ENCODE data around the gene ICOSLG.
"Not testable (repeated sequence)": the region's sequence is repeated elsewhere in the genome, so short reads cannot be mapped to it uniquely, and the experiment has no call there.

The ICOSLG gene

DNA sequence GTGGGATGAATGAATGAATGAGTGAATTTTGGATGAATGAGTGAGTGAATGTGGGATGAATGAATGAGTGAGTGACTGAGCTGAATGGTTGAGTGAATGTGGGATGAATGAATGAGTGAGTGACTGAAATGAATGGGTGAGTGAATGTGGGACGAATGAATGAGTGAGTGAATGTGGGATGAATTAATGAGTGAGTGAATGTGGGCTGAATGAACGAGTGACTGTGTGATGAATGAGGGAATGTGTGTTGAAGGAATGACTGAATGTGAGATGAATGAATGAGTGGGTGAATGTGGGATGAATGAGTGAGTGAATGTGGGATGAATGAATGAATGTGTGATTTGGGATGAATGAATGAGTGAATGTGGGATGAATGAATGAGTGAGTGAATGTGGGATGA is 28.8 kb downstream of the ICOSLG start:
- FAIRE-seq; DNase-seq (ENCODE audit: insufficient read length, low spot score): not testable (repeated sequence)

DNA sequence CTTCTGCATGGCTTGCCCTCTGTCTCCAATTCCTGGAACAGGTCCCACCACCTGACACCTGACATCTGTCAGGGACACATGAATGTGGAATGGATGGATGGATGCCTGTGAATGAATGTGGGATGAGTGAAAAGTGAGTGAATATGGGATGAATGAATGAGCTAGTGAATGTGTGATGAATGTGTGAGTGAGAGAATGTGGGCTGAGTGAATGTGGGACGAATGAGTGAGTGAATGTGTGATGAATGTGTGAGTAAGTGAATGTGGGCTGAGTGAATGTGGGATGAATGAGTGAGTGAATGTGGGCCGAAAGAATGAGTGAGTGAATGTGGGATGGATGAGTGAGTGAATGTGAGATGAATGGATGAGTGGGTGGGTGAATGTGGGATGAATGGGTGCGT is 29.2 kb downstream of the ICOSLG start:
- FAIRE-seq; DNase-seq (ENCODE audit: insufficient read length, low spot score): not testable (repeated sequence)

DNA sequence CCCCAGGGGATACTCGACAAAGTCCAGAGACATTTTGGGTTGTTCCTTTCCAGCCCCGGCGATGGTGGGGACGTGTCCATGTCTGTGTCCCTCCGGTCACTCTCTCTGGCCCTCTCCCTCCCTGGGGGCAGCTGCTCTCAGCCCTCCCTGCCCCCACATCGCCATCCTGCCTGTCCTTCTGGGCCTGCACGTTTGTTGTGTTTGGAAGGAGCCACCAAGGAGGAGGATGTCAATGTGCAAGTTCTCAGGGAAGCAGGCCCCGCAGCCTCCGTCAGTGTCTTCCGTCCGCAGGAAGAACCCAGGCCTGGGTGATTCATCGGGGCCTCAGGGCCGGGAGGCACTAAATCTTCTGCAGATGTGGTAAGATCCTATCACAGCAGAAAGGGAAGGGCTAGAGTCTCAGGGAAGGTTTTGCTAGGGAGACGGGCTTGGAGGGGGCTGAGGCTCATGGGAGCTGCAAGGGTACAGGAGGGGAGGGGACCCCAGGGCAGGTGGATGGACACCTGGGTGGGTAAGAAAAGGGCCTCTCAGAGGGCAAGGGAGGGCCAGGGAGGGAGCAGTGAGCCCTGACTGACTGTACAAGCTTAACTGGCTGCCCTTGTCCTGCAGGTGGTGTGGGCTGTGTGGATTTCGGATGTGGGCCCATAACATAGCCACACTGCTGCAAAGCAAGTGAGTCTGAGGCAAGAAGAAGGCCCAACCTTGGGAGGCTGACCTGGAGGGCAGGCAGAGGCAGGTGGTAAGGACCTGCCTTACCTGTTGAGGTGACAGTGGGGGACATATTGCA is 32.7 kb downstream of the ICOSLG start:
- DNase-seq (ENCODE audit: insufficient read length, low spot score); FAIRE-seq: not testable (repeated sequence)

DNA sequence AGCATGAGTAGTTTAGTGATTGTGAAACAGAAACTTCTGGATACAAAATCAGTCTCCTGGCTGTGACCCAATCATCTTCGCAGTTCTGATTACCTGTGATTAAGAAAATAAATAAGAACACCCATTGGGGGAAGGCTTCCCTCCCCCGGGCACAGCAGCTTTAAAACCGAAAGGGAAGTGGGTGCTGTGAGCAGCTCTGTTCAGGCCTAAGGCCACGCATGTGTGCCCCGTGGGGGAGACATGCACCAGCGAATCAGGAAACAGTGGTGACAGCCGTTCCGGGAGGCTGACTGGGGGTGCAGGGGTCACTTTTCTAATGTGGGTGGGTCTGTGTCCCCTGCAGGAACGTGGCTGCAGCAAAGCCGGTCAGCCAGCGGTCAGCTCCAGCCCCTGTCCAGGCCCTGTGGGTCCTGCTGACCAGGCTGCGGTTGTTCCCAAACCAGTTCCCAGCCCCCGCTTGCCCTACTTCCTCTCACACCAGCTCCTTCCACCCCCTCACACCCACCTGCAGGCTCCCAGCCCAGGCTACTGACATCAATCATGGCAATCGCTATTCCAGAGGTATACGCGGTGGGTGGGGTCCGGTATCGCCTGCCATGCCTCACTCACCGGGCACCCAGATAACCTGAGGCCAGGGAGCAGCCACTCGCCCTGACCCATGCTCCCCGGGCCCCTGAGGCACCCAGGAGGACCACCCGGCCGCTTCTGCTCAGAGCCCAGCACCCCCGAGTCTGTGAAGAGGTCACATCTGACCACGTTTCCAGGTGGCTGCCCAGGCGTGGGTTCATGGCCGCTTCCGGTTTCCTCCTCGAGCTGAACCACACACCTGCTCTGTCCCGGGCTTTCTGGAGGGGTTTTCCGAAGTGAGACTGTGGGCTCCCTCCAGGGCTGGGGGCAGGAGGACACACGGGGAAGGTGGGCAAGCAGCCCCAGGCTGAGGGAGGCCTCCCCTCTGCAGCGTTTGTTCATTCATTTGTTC is 33.8 kb downstream of the ICOSLG start:
- DNase-seq (ENCODE audit: insufficient read length, low spot score); FAIRE-seq: not testable (repeated sequence)

DNA sequence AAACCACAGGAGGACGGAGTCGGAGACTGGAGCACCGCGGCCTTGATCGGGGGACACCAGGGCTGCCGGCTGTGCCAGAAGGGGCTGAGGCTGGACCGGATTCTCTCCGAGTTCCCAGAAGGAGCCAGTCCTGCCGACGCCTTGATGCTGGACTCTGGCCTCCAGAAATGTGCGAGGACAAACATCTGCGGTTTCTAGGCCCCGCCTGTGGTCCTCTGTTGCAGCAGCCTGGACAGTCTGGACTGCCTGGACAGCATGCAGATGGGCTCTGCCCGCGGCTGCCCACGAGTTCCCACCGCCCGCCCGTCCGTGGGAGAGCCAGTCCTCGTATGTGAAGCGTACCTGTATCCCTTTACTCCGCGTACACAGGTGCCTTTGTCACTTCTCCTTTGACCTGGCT is 34.6 kb downstream of the ICOSLG start:
- not testable (repeated sequence) for FAIRE-seq; DNase-seq (ENCODE audit: insufficient read length, low spot score)

DNA sequence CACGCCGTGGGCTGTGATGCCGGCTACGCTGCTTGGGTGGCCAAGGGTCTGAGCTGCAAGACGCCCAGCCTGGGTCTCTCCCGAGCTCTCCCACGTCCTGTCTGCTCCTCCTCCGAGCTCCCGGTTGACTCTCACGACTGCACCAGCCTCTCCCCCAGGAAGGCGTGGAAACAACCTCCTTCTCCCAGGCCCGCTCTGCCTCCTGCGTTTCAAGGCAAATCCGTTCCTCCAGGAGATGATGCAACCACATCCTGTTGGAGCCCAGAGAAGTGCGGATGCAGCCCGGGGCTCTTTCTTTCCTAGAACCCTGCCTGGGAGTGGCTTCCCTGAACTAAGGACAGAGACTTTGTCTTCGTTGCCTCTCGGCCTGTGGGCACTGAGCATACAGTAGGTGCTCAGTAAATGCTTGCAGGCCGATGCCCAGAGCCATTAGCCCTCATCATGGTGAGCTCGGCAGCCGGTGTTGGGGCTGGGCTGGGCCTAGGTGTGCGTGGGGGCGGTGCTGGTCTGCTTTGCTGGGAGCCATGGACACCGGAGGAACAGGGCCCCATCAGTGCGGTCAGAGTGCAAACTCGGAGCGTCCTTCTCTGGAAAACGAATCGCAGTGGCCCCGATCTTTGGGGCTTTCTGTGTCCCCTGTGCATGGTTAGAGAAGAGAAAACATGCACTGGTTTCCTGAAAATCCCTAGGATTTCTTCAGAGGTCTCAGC is 38.0 kb downstream of the ICOSLG start:
- DNase-seq (ENCODE audit: insufficient read length, low spot score); FAIRE-seq: not testable (repeated sequence)

DNA sequence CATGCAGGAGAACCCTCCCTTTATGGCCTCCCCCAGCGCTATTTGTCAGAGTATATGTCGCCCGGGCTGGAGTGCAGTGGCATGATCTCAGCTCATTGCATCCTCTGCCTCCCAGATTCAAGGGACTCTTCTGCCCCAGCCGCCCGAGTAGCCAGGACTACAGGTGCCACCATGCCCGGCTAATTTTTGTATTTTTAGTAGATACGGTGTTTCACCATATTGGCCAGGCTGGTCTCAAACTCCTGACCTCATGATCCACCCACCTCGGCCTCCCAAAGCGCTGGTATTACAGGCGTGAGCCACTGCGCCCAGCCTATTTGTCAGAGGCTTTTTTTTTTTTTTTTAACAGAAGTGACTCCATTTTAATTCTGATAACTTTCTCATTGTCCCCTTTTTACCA is 40.7 kb downstream of the ICOSLG start:
- not testable (repeated sequence) for FAIRE-seq; DNase-seq (ENCODE audit: insufficient read length, low spot score)

DNA sequence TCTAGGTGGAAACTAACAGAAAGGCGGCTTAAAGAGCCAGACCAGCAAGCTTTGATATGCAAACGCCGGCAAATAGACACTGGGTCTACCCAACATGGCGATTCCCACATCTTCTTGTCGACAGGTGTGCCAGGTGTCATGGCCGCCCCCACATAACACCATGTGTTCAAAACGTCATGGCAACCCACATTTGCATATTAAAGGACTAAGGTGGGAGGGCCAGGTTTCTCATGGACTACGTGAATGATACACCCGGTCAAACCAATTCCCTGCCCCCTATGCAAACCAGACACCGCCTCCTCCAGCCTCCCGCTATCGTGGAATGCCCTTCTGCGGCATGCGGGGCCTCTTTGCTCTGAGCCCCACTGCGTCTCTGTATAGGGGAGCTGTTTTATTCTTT is 41.3 kb downstream of the ICOSLG start:
- TF ChIP-seq, protein P1, sequence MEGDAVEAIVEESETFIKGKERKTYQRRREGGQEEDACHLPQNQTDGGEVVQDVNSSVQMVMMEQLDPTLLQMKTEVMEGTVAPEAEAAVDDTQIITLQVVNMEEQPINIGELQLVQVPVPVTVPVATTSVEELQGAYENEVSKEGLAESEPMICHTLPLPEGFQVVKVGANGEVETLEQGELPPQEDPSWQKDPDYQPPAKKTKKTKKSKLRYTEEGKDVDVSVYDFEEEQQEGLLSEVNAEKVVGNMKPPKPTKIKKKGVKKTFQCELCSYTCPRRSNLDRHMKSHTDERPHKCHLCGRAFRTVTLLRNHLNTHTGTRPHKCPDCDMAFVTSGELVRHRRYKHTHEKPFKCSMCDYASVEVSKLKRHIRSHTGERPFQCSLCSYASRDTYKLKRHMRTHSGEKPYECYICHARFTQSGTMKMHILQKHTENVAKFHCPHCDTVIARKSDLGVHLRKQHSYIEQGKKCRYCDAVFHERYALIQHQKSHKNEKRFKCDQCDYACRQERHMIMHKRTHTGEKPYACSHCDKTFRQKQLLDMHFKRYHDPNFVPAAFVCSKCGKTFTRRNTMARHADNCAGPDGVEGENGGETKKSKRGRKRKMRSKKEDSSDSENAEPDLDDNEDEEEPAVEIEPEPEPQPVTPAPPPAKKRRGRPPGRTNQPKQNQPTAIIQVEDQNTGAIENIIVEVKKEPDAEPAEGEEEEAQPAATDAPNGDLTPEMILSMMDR (IDR thresholded peaks at IDR 0.05; ENCODE audit: insufficient read depth, missing control alignments) = no peak
- FAIRE-seq (no peak), DNase-seq (ENCODE audit: insufficient read length, low spot score) (no peak)

DNA sequence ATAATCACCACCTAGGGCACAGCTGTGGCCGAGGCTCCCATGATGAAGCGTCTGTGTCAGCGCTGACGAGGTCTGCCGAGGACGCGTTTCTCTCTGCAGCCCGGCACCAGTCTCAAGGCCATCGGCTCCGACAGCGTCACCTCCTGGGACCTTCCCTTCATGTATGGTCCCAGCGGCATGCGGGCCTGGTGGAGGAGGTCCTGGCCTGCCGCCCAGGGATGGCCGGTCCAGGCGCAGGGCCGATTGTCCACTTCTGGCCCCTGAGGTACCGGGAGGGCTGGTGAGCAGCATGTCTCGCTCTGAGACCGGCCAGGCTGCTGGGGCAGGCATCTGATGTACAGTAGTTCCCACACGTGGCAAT is 43.6 kb downstream of the ICOSLG start:
- not testable (repeated sequence) for FAIRE-seq; DNase-seq (ENCODE audit: insufficient read length, low spot score)

DNA sequence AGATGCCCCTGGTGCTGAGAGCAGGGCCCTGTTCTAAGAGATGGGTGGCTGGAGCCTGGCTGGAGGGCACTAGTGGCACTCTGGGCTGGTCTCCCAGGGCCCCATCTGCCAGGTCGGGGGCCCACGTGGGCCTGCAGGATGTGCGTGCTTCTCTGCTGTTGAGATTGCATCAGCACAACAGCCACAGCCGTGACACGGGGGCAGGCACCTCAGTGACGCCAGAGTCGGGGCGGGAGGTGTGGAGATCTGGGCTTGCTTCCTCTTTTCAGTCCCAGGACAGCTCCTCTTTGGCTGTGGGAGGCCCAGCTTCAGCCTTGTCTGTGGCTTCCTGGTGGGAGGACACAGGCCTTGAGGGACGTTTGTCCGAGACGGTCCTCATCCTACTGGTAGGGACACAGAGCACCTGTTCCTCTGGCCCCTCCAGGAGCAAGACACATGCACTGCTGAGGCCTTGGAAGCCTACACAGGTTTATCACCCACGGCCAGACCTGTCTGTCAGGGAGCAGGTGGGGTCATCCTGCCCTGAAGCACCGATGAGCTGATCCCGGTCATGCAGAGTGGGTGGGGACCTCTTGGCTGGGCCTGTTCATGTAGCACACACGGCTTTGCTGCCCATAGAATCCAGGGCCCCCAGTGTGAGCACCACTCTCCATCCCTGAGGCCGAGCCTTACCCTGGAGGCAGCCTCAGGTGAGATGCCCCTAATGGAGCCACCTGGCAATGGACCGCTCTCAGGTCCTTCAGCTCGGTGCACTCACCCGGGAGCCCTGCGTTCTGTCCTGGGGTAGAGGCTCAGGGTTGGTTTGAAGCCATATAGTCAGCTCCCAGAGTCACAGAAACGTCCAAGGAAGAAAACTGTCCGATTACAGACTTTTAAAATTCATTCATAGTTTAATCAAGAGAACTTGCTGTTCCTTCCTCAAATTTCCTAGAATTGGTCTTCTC is 44.3 kb downstream of the ICOSLG start:
- DNase-seq (ENCODE audit: insufficient read length, low spot score); FAIRE-seq: not testable (repeated sequence)

DNA sequence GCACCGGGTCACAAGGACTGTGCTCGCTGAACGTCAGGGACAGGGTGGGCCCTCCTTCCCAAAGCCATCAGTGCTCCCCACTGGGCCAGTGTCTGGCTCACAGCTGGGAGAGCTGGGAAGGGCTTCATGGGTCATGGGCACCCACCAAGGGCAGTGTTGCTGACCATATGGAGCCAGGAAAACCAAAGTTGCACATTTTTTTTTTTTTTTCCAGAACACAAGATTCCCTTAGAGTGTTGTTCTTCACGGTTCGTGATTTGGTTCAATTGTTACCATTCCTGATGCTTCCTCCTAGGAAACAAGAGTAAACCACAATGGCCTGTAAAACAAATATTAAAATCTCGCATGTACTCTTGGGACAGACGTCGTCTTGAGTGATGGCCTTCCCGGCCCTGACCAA is 45.9 kb downstream of the ICOSLG start:
- FAIRE-seq; DNase-seq (ENCODE audit: insufficient read length, low spot score): not testable (repeated sequence)

DNA sequence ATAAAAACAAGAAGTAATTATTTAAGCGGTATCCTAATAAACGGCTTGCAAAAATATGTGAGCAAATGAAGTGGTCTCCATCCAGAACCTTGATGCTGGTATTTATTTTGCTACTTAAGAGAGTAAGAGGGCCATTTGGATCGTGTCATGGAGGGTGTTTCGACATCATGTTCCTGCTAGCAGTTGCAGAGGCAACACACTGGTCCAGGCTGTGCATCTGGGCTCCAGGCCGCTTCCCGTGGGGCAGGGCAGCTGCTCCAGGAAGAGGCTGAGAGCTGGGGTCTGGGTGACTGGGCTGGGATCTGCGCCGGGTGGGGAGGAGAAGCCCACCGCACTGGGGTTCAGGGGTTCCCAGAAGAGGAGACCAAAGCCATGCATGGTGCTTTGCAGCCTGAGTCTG is 46.3 kb downstream of the ICOSLG start:
- DNase-seq (ENCODE audit: insufficient read length, low spot score); FAIRE-seq: not testable (repeated sequence)

DNA sequence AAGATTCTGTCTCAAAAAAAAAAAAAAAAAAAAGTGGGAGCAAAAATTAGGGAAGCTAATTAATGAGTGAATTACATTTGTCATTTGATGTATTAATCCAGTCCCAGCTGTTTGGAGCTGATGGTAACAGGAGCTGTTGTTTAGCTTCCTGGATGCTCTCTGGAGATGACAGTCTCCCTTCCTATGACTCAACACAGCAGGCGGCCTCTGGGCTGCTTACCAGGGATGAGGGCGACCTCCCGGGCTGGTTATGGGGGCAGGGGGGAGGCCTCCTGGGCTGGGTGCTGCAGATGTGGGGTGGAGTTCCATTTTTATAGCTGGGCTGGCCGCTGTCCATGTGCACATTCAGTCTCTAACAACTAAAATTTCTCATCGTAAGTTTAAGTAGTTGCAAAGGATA is 47.6 kb downstream of the ICOSLG start:
- not testable (repeated sequence) for FAIRE-seq; DNase-seq (ENCODE audit: insufficient read length, low spot score)

DNA sequence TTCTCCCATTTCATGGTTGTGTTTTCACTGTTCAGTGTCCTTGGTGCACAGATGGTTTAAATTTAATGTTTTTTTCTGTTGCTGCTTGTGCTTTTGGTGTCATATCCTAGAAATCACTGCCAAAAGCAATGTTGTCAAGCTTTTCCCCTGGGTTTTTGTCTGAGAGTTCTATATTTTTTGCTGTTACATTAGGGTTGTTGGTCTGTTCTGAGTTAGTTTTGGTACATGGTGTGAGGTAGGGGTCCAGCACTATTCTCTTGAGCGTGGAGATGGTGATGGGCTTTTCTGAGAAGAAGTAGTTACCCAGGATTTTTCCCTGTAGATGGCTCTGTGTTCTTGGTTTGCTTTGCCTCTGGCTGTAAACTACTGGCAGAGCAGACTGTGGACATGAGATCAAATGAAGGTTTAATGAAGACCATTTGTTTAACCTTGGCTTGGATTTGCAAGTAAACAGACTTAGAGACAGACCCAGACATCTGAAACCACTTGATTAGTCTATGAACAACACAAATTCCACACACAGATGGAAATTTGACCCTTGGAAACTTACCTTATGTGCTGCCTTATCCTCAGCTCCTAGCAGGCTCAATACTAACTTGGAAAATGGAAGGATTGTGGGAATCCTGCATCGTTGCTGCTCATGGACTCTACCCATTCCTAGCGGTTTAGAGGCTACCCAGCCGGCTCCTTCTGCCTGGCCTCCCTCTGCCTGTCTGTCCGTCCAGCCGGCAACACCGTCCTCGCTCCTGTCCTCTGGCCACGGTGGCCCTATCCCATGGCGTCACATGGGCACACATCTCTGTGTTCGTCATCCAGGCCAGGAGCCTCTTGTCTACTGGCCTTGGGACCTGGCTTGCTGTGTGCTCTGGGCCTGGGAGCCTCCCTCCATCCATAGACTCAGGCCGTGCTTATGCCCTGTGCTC is 50.1 kb downstream of the ICOSLG start:
- FAIRE-seq; DNase-seq (ENCODE audit: insufficient read length, low spot score): not testable (repeated sequence)

DNA sequence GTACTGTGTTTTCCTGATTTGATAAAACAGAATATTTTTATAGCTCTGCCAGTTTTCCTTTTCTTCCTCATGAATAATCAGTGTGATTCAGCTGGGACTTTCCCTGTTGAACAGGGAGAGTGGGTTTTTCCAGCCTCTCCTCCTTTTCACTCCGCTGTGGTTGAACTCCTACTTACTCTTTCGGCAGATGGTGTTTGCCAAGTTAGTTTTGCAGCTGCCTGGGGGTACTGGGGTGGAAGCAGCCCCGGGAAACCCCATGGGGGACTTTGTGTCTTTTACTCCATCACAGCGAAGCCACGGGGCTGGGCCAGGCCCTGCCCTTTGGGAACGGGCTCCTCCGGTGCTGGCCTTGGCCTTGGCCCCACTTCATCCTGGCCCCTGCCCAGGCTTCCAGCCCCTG is 55.9 kb downstream of the ICOSLG start:
- not testable (repeated sequence) for FAIRE-seq; DNase-seq (ENCODE audit: insufficient read length, low spot score)

DNA sequence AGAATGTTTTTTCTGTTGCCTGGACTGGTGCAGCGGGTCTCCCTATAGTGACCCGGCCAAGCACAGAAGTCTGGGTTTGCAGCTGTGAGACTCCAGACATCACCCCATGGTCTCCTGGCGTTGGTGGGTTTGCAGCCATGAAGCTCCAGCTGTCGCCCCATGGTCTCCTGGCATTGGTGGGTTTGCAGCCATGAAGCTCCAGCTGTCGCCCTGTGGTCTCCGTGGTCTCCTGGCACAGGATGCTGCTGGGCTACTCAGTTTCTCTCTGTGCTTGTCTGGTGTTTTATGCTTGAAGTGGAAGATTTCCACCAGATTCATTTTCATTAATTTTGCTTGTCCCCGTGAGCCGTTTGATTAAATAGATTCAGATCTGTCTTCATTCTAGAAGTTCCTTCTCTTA is 58.5 kb downstream of the ICOSLG start:
- not testable (repeated sequence) for DNase-seq (ENCODE audit: insufficient read length, low spot score); FAIRE-seq

Data from D721Med (cell line).